ENCODE results near the gene ARID1B.

ARID1B gene

GRCh38 chr6:157188213-157188612 is 411.0 kb downstream of the ARID1B start:
- TF ChIP-seq EZH2 (IDR thresholded peaks at IDR 0.05; ENCODE audit: borderline replicate concordance, low read length) = no peak
- Histone ChIP-seq H3K9me3 (ENCODE audit: low read length) (no peaks in the 10 kb centered on the region), H3K4me2 (ENCODE audit: low read length) (no peak overlapping the region), H3K27me3 (ENCODE audit: insufficient read depth, low read length) (no peaks in the 10 kb centered on the region), H3K4me3 (ENCODE audit: low read depth, low read length, poor library complexity, severe bottlenecking) (no peak overlapping the region), H3K9me2 (ENCODE audit: low read depth, low read length) (no peaks in the 10 kb centered on the region), H3K79me2 (ENCODE audit: insufficient read depth, low read length) (no peaks in the 10 kb centered on the region), H3K4me1 (ENCODE audit: insufficient read depth, low read length, severe bottlenecking) (peaks cover 11% of the 10 kb centered on the region), H3F3A (ENCODE audit: insufficient read depth, low read length) (no peaks in the 10 kb centered on the region), H3K36me3 (ENCODE audit: insufficient read depth, low read length) (peaks cover 88% of the 10 kb centered on the region; the same call in 1 of the 2 replicates), H4K20me1 (ENCODE audit: insufficient read depth, low read length) (no peaks in the 10 kb centered on the region), H3K9ac (ENCODE audit: low read length) (no peak overlapping the region), H2AFZ (ENCODE audit: low read length) (no peak overlapping the region), H3K27ac (ENCODE audit: low read depth, low read length, poor library complexity, severe bottlenecking) (no peak overlapping the region)

GRCh38 chr6:157193443-157193996 is 416.3 kb downstream of the ARID1B start:
- H3K36me3 ChIP-seq (ENCODE audit: insufficient read depth, low read length) = peaks cover 87% of the 10 kb centered on the region
- no peaks in the 10 kb centered on the region for H3K4me1 ChIP-seq (ENCODE audit: insufficient read depth, low read length, severe bottlenecking)
- H2AFZ ChIP-seq (ENCODE audit: low read length) = no peak overlapping the region
- no peak overlapping the region for H3K27ac ChIP-seq (ENCODE audit: low read depth, low read length, poor library complexity, severe bottlenecking)
- TF ChIP-seq CTCF (IDR thresholded peaks at IDR 0.05; ENCODE audit: low read length) = no peak
- TF ChIP-seq EZH2 (IDR thresholded peaks at IDR 0.05; ENCODE audit: borderline replicate concordance, low read length) = no peak
- no peaks in the 10 kb centered on the region for H3K79me2 ChIP-seq (ENCODE audit: insufficient read depth, low read length)
- H3K9me2 ChIP-seq (ENCODE audit: low read depth, low read length) = no peaks in the 10 kb centered on the region
- no peaks in the 10 kb centered on the region for H3F3A ChIP-seq (ENCODE audit: insufficient read depth, low read length)
- H3K4me3 ChIP-seq (ENCODE audit: low read depth, low read length, poor library complexity, severe bottlenecking) = no peak overlapping the region
- no peaks in the 10 kb centered on the region for H3K27me3 ChIP-seq (ENCODE audit: insufficient read depth, low read length)
- H3K4me2 ChIP-seq (ENCODE audit: low read length) = no peak overlapping the region
- H4K20me1 ChIP-seq (ENCODE audit: insufficient read depth, low read length) = no peaks in the 10 kb centered on the region
- H3K9ac ChIP-seq (ENCODE audit: low read length) = no peak overlapping the region
- H3K9me3 ChIP-seq (ENCODE audit: low read length) = no peaks in the 10 kb centered on the region

GRCh38 chr6:157194110-157194509 is 416.9 kb downstream of the ARID1B start:
- Histone ChIP-seq H3K4me2 (ENCODE audit: low read length) (no peak overlapping the region), H3K9me3 (ENCODE audit: low read length) (no peaks in the 10 kb centered on the region), H3K36me3 (ENCODE audit: insufficient read depth, low read length) (peaks cover 87% of the 10 kb centered on the region)

More at GRCh38 chr6:157194110-157194509, 416.9 kb downstream of the ARID1B start:
- Histone ChIP-seq H3K9me2 (ENCODE audit: low read depth, low read length) (no peaks in the 10 kb centered on the region), H3K4me3 (ENCODE audit: low read depth, low read length, poor library complexity, severe bottlenecking) (no peak overlapping the region), H3K4me1 (ENCODE audit: insufficient read depth, low read length, severe bottlenecking) (no peaks in the 10 kb centered on the region), H2AFZ (ENCODE audit: low read length) (no peak overlapping the region), H3K27me3 (ENCODE audit: insufficient read depth, low read length) (no peaks in the 10 kb centered on the region), H3F3A (ENCODE audit: insufficient read depth, low read length) (no peaks in the 10 kb centered on the region), H3K9ac (ENCODE audit: low read length) (no peak overlapping the region), H3K27ac (ENCODE audit: low read depth, low read length, poor library complexity, severe bottlenecking) (no peak overlapping the region), H3K79me2 (ENCODE audit: insufficient read depth, low read length) (no peaks in the 10 kb centered on the region), H4K20me1 (ENCODE audit: insufficient read depth, low read length) (no peaks in the 10 kb centered on the region)
- no peak for TF ChIP-seq EZH2 (IDR thresholded peaks at IDR 0.05; ENCODE audit: borderline replicate concordance, low read length)
- TF ChIP-seq CTCF (IDR thresholded peaks at IDR 0.05; ENCODE audit: low read length) = no peak

Measured in OCI-LY1 (cell line).